MM.1S (cell line): ENCODE data around the gene TEX38.

Source experiments
- CTCF ChIP-seq: fragments of 300-600 bp; sonication (generic); IDR thresholded peaks from 2 replicates; pipeline ENCODE4 v1.5.1; 2016; ENCODE audit warnings: antibody characterized with exemption, low read length, mixed read lengths
- EZH2 ChIP-seq: fragments of 300-600 bp; sonication (generic); optimal IDR thresholded peaks from 2 replicates; pipeline ENCODE3; 2017; ENCODE audit warnings: low read depth, mild to moderate bottlenecking, antibody characterized with exemption, low read length, mixed read lengths

GRCh38 chr1:46643368-46643775 lies 28.3 kb upstream of the TEX38 start:
- no peak for TF ChIP-seq CTCF
- TF ChIP-seq EZH2 = no peak
